ENCODE data around the gene CTIF. TPM values are rescaled to one million over a fixed set of nuclear protein-coding genes. Genes with fewer than 3 reads are reported as not detected.

The CTIF gene
- polyA plus RNA-seq, 1 of the 3 experiments (the other 2 are of a cell fraction) = 47.2 TPM

DNA sequence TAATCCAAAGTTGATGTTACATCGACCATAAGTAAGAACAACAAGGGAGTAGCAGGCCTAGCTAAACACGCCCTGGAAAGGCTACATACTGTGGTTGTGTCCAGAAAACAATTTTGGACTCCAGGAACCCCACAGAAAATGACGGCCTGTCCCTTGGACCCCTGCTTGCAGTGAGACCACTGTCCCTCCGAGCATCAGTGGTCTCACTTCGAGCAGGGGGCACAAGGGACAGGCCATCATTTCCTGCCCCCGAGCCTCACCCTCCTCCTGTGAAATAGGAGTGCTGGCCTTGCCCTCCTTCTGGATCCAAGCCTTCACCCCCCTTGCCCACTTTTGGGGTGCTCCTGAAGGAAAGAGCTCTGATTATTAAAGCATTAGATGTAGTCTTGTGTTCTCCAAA lies 144.4 kb downstream of the CTIF start:
- peaks cover 0 to 3% of the 10 kb centered on the region in 2 experiments; a peak in 1 of 4 replicates for H3K4me1 ChIP-seq (ENCODE audit: control insufficient read depth in 1 of 2, insufficient read depth in 2 of 2, low read depth in 1 of 2, low read length in 1 of 2)

More for the DNA sequence above, 144.4 kb downstream of the CTIF start:
- no peak overlapping the region for H3K27ac ChIP-seq (ENCODE audit: low read depth in 2 of 2, low read length in 1 of 2)
- no peak for DNase-seq
- H2AFZ ChIP-seq (ENCODE audit: low read depth) = no peak overlapping the region
- H3K9me3 ChIP-seq = no peaks in the 10 kb centered on the region
- no peak overlapping the region for H3K4me2 ChIP-seq
- POLR2A ChIA-PET = no interaction called here
- peaks cover 5% of the 10 kb centered on the region; the same call in 1 of the 2 replicates for H4K20me1 ChIP-seq (ENCODE audit: insufficient read depth)
- CTCF ChIA-PET = interaction anchor here (1.0 kb wide), 1 partner anchor 207 kb away, joined by 3 read pairs; no protein-coding TSS in a partner anchor
- H3K4me3 ChIP-seq (ENCODE audit: low read depth in 2 of 2, low read length in 1 of 2) = no peak overlapping the region
- peaks cover 44% of the 10 kb centered on the region; the same call in 1 of the 2 replicates for H3K79me2 ChIP-seq (ENCODE audit: insufficient read depth)
- peaks cover 8 to 35% of the 10 kb centered on the region in 2 experiments for H3K36me3 ChIP-seq (replicated peaks in 1 of 2; ENCODE audit: control insufficient read depth in 1 of 2, insufficient read depth in 2 of 2, low read length in 1 of 2)
- TF ChIP-seq SMC3 (IDR thresholded peaks at IDR 0.05; ENCODE audit: low read depth, low read length) (no peak), FOXJ3 (CRISPR knock-in tag; IDR thresholded peaks at IDR 0.05) (no peak), CHD2 (IDR thresholded peaks at IDR 0.05; ENCODE audit: low read length, partially characterized antibody) (no peak), TAF1 (IDR thresholded peaks at IDR 0.05; ENCODE audit: borderline replicate concordance, low read depth, low read length) (no peak), RXRA (IDR thresholded peaks at IDR 0.05; ENCODE audit: borderline replicate concordance, low read depth) (no peak), GATA2 (CRISPR knock-in tag; IDR thresholded peaks at IDR 0.05) (no peak), FOXM1 (IDR thresholded peaks at IDR 0.05; ENCODE audit: low read depth) (no peak), TCF12 (IDR thresholded peaks at IDR 0.05) (no peak), NFIC (IDR thresholded peaks at IDR 0.05; ENCODE audit: borderline replicate concordance) (no peak), RFX5 (IDR thresholded peaks at IDR 0.05; ENCODE audit: low read length) (no peak), TEAD4 (IDR thresholded peaks at IDR 0.05; ENCODE audit: borderline replicate concordance, insufficient read depth) (no peak), JUND (IDR thresholded peaks at IDR 0.05) (no peak), RCOR1 (IDR thresholded peaks at IDR 0.05; ENCODE audit: low read length) (no peak)
- TF ChIP-seq, protein P1, sequence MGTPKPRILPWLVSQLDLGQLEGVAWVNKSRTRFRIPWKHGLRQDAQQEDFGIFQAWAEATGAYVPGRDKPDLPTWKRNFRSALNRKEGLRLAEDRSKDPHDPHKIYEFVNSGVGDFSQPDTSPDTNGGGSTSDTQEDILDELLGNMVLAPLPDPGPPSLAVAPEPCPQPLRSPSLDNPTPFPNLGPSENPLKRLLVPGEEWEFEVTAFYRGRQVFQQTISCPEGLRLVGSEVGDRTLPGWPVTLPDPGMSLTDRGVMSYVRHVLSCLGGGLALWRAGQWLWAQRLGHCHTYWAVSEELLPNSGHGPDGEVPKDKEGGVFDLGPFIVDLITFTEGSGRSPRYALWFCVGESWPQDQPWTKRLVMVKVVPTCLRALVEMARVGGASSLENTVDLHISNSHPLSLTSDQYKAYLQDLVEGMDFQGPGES (IDR thresholded peaks at IDR 0.05; ENCODE audit: low read depth, low read length) = no peak
- TF ChIP-seq, protein P2, sequence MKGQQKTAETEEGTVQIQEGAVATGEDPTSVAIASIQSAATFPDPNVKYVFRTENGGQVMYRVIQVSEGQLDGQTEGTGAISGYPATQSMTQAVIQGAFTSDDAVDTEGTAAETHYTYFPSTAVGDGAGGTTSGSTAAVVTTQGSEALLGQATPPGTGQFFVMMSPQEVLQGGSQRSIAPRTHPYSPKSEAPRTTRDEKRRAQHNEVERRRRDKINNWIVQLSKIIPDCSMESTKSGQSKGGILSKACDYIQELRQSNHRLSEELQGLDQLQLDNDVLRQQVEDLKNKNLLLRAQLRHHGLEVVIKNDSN (IDR thresholded peaks at IDR 0.05; ENCODE audit: borderline replicate concordance, low read depth) = no peak
- TF ChIP-seq, protein P3, sequence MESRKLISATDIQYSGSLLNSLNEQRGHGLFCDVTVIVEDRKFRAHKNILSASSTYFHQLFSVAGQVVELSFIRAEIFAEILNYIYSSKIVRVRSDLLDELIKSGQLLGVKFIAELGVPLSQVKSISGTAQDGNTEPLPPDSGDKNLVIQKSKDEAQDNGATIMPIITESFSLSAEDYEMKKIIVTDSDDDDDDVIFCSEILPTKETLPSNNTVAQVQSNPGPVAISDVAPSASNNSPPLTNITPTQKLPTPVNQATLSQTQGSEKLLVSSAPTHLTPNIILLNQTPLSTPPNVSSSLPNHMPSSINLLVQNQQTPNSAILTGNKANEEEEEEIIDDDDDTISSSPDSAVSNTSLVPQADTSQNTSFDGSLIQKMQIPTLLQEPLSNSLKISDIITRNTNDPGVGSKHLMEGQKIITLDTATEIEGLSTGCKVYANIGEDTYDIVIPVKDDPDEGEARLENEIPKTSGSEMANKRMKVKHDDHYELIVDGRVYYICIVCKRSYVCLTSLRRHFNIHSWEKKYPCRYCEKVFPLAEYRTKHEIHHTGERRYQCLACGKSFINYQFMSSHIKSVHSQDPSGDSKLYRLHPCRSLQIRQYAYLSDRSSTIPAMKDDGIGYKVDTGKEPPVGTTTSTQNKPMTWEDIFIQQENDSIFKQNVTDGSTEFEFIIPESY (IDR thresholded peaks at IDR 0.05; ENCODE audit: borderline replicate concordance, low read depth) = no peak
- TF ChIP-seq, protein P4, sequence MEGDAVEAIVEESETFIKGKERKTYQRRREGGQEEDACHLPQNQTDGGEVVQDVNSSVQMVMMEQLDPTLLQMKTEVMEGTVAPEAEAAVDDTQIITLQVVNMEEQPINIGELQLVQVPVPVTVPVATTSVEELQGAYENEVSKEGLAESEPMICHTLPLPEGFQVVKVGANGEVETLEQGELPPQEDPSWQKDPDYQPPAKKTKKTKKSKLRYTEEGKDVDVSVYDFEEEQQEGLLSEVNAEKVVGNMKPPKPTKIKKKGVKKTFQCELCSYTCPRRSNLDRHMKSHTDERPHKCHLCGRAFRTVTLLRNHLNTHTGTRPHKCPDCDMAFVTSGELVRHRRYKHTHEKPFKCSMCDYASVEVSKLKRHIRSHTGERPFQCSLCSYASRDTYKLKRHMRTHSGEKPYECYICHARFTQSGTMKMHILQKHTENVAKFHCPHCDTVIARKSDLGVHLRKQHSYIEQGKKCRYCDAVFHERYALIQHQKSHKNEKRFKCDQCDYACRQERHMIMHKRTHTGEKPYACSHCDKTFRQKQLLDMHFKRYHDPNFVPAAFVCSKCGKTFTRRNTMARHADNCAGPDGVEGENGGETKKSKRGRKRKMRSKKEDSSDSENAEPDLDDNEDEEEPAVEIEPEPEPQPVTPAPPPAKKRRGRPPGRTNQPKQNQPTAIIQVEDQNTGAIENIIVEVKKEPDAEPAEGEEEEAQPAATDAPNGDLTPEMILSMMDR (IDR thresholded peaks at IDR 0.05) = no peak
- H3K9ac ChIP-seq = no peak overlapping the region
- H3F3A ChIP-seq (replicated peaks; ENCODE audit: insufficient read depth) = no peaks in the 10 kb centered on the region
- no peaks in the 10 kb centered on the region for H3K27me3 ChIP-seq (ENCODE audit: insufficient read depth)
- H3K9me2 ChIP-seq = no peaks in the 10 kb centered on the region
- WGBS (ENCODE audit: low lambda C conversion rate) = 93% methylated on average over 4 of the region's 6 CpGs

All from SK-N-SH (cell line).